ENCODE measurements around the gene IDH3B. TPM values are rescaled to one million over a fixed set of nuclear protein-coding genes. Genes with fewer than 3 reads are reported as not detected.

The IDH3B gene
- total and polyA plus RNA-seq, 2 donors (not counting 3 experiments of a cell fraction or from before 2014, with no cell fraction given), result 86.9 to 177 TPM

DNA sequence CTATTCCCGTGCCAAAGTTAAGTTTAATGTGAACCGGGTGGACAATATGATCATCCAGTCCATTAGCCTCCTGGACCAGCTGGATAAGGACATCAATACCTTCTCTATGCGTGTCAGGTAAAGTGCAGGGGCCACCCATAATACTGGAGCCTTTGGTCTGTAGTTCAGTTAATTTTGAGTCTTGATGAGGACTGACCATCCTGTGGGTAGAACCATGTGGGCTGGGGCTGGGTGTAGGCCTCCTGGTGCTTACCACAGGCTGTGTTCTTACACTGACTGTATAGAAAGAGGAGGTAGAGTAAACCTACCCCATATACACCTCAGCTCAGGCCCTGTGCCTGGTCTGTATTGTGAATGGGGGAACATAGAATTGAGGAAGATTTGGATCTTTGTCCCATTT lies 9.2 kb downstream of the IDH3B start:
- Histone ChIP-seq H3K4me3 (replicated peaks in 1 of 3; ENCODE audit: insufficient read depth in 1 of 3, low read depth in 1 of 3, low read length in 3 of 3) (peak overlapping the region in 1 of 3 experiments; percentile 98), H3K27me3 (ENCODE audit: control insufficient read depth in 2 of 2, insufficient read depth in 2 of 2, low read length in 2 of 2) (no peaks in the 10 kb centered on the region), H3K36me3 (ENCODE audit: control insufficient read depth in 2 of 2, extremely low read depth in 1 of 2, insufficient read depth in 2 of 2, low read length in 2 of 2) (peaks cover 33 to 46% of the 10 kb centered on the region in 2 experiments), H3K9ac (replicated peaks; ENCODE audit: extremely low read depth, insufficient read depth, low read length) (no peak overlapping the region), H2AFZ (ENCODE audit: low read depth, low read length) (no peak overlapping the region), H3K9me3 (replicated peaks; ENCODE audit: control insufficient read depth, insufficient read depth, low read length) (no peaks in the 10 kb centered on the region), H3K27ac (ENCODE audit: insufficient read depth, low read depth, low read length) (no peak overlapping the region), H3K4me2 (ENCODE audit: insufficient read depth, low read length) (peak overlapping the region; percentile 68), H3K79me2 (ENCODE audit: control insufficient read depth, insufficient read depth, low read length) (peaks cover 58% of the 10 kb centered on the region), H3K9me1 (replicated peaks; ENCODE audit: control insufficient read depth, extremely low read depth, insufficient read depth, low read length) (no peaks in the 10 kb centered on the region), H3K4me1 (ENCODE audit: control insufficient read depth, extremely low read depth, insufficient read depth, low read length) (peaks cover 25% of the 10 kb centered on the region), H4K20me1 (replicated peaks; ENCODE audit: control insufficient read depth, extremely low read depth, insufficient read depth, low read length) (peaks cover 3% of the 10 kb centered on the region)
- BruUV-seq (replicated peaks), result no TSS peak
- POLR2A ChIA-PET, result interaction anchor here (0.8 kb wide), 1 partner anchor 9 kb away, joined by 3 read pairs; the partner anchor contains the start of gene IDH3B
- DNase-seq (ENCODE audit: low read depth, low spot score), result no peak
- TF ChIP-seq POLR2AphosphoS5 (IDR thresholded peaks at IDR 0.05; ENCODE audit: insufficient read depth, low read depth, low read length) (no peak), POLR2A (IDR thresholded peaks at IDR 0.05; ENCODE audit: low read depth, low read length) (no peak), MYC (IDR thresholded peaks at IDR 0.05; ENCODE audit: low read depth, low read length) (no peak), JUN (IDR thresholded peaks at IDR 0.05; ENCODE audit: borderline replicate concordance, insufficient read depth, insufficient read length, low read depth) (no peak), GATA2 (IDR thresholded peaks at IDR 0.05; ENCODE audit: insufficient read depth, insufficient read length, low read depth, low read length) (no peak), FOS (IDR thresholded peaks at IDR 0.05; ENCODE audit: borderline replicate concordance, insufficient read depth, low read length) (no peak), EZH2 (IDR thresholded peaks at IDR 0.05; ENCODE audit: borderline replicate concordance, low read depth, low read length, severe bottlenecking) (no peak)
- TF ChIP-seq, protein P1, sequence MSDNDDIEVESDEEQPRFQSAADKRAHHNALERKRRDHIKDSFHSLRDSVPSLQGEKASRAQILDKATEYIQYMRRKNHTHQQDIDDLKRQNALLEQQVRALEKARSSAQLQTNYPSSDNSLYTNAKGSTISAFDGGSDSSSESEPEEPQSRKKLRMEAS (IDR thresholded peaks at IDR 0.05; ENCODE audit: insufficient read depth, insufficient read length), result no peak
- TF ChIP-seq, protein P2, sequence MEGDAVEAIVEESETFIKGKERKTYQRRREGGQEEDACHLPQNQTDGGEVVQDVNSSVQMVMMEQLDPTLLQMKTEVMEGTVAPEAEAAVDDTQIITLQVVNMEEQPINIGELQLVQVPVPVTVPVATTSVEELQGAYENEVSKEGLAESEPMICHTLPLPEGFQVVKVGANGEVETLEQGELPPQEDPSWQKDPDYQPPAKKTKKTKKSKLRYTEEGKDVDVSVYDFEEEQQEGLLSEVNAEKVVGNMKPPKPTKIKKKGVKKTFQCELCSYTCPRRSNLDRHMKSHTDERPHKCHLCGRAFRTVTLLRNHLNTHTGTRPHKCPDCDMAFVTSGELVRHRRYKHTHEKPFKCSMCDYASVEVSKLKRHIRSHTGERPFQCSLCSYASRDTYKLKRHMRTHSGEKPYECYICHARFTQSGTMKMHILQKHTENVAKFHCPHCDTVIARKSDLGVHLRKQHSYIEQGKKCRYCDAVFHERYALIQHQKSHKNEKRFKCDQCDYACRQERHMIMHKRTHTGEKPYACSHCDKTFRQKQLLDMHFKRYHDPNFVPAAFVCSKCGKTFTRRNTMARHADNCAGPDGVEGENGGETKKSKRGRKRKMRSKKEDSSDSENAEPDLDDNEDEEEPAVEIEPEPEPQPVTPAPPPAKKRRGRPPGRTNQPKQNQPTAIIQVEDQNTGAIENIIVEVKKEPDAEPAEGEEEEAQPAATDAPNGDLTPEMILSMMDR (IDR thresholded peaks at IDR 0.05; ENCODE audit: extremely low read depth in 1 of 2, insufficient read depth in 1 of 2, low read depth in 1 of 2, low read length in 2 of 2), result no peak
- FAIRE-seq, result no peak
- CTCF ChIA-PET, result no interaction called here
- dilution Hi-C loops (cut with MboI; ENCODE audit: extremely low pct_ligation_motif_present, low sequenced_read_pairs), result no loop called here
- intact Hi-C loops (cut with micrococcal nuclease), result loop anchor here (5.0 to 10.0 kb wide), 2 partner anchors 148 to 550 kb away; partner anchors contain the start of genes STK35 and ZNF343
